ENCODE data around the gene RCBTB1. TPM values are rescaled to one million over a fixed set of nuclear protein-coding genes. Genes with fewer than 3 reads are reported as not detected.
"Not testable (repeated sequence)": the region's sequence is repeated elsewhere in the genome, so short reads cannot be mapped to it uniquely, and the experiment has no call there.

Gene RCBTB1
- total and polyA plus RNA-seq, 4 donors = 10.3 to 21.6 (median 12.6) TPM

- Histone ChIP-seq H3K27ac (ENCODE audit: low read depth in 1 of 2, low read length in 2 of 2) (no peak overlapping the region), H3K27me3 (ENCODE audit: control insufficient read depth in 1 of 2, insufficient read depth in 2 of 2, low read length in 1 of 2) (no peaks in the 10 kb centered on the region), H3K36me3 (ENCODE audit: control insufficient read depth in 1 of 2, insufficient read depth in 2 of 2, low read length in 1 of 2) (no peaks in the 10 kb centered on the region), H3K4me3 (ENCODE audit: low read length in 2 of 2) (no peak overlapping the region), H3K4me1 (ENCODE audit: control insufficient read depth in 1 of 2, insufficient read depth in 2 of 2, low read length in 2 of 2) (no peaks in the 10 kb centered on the region), H3K9me3 (ENCODE audit: control insufficient read depth, low read length) (no peaks in the 10 kb centered on the region)
- intact Hi-C loops (cut with DNase I) = loop anchor here in 1 of 2 donors (5.0 kb wide), 2 partner anchors 51 to 109 kb away; no protein-coding TSS in a partner anchor
- ATAC-seq (ENCODE audit: low FRiP score) (no peak), DNase-seq (no peak)
- 74 to 80% methylated on average over 4 of the region's 4 CpGs for WGBS, 2 donors
Observed at GRCh38 chr13:49498206-49498605, 87.2 kb downstream of the RCBTB1 start.

GRCh38 chr13:49497272-49497671 lies 88.1 kb downstream of the RCBTB1 start:
- Histone ChIP-seq H3K27ac (ENCODE audit: low read depth in 1 of 2, low read length in 2 of 2) (peak overlapping the region in 1 of 2 donors; percentile 74), H3K36me3 (ENCODE audit: control insufficient read depth in 1 of 2, insufficient read depth in 2 of 2, low read length in 1 of 2) (no peaks in the 10 kb centered on the region), H3K4me3 (ENCODE audit: low read length in 2 of 2) (no peak overlapping the region), H3K27me3 (ENCODE audit: control insufficient read depth in 1 of 2, insufficient read depth in 2 of 2, low read length in 1 of 2) (no peaks in the 10 kb centered on the region), H3K9me3 (ENCODE audit: control insufficient read depth, low read length) (no peaks in the 10 kb centered on the region), H3K4me1 (ENCODE audit: control insufficient read depth in 1 of 2, insufficient read depth in 2 of 2, low read length in 2 of 2) (no peaks in the 10 kb centered on the region)
- intact Hi-C loops (cut with DNase I) = loop anchor here in 1 of 2 donors (5.0 kb wide), 2 partner anchors 50 to 110 kb away; no protein-coding TSS in a partner anchor
- ATAC-seq (ENCODE audit: low FRiP score) = no peak
- 65 to 73% methylated on average over 5 of the region's 5 CpGs for WGBS, 2 donors
- no peak for DNase-seq

- ATAC-seq (ENCODE audit: low FRiP score); H3K9me3 ChIP-seq (ENCODE audit: control insufficient read depth, low read length); H3K36me3 ChIP-seq (ENCODE audit: control insufficient read depth in 1 of 2, insufficient read depth in 2 of 2, low read length in 1 of 2); H3K4me1 ChIP-seq (ENCODE audit: control insufficient read depth in 1 of 2, insufficient read depth in 2 of 2, low read length in 2 of 2); H3K27me3 ChIP-seq (ENCODE audit: control insufficient read depth in 1 of 2, insufficient read depth in 2 of 2, low read length in 1 of 2); DNase-seq; H3K4me3 ChIP-seq (ENCODE audit: low read length in 2 of 2): not testable (repeated sequence)
- WGBS, 2 donors = 70 to 71% methylated on average over 11 of the region's 11 CpGs
- peak overlapping the region in 1 of 2 donors; percentile 74 for H3K27ac ChIP-seq (ENCODE audit: low read depth in 1 of 2, low read length in 2 of 2)
- intact Hi-C loops (cut with DNase I) = loop anchor here in 1 of 2 donors (5.0 kb wide), 2 partner anchors 50 to 110 kb away; no protein-coding TSS in a partner anchor
Observed at GRCh38 chr13:49496837-49497236, 88.5 kb downstream of the RCBTB1 start.

- intact Hi-C loops (cut with DNase I) = loop anchor here in 1 of 2 donors (5.0 kb wide), 2 partner anchors 49 to 111 kb away; no protein-coding TSS in a partner anchor
- Histone ChIP-seq H3K9me3 (ENCODE audit: control insufficient read depth, low read length) (no peaks in the 10 kb centered on the region), H3K4me1 (ENCODE audit: control insufficient read depth in 1 of 2, insufficient read depth in 2 of 2, low read length in 2 of 2) (no peaks in the 10 kb centered on the region), H3K36me3 (ENCODE audit: control insufficient read depth in 1 of 2, insufficient read depth in 2 of 2, low read length in 1 of 2) (no peaks in the 10 kb centered on the region), H3K4me3 (ENCODE audit: low read length in 2 of 2) (peak within 1 kb of the TSS; percentile 52 to 62), H3K27me3 (ENCODE audit: control insufficient read depth in 1 of 2, insufficient read depth in 2 of 2, low read length in 1 of 2) (no peaks in the 10 kb centered on the region), H3K27ac (ENCODE audit: low read depth in 1 of 2, low read length in 2 of 2) (peak within 1 kb of the TSS; percentile 49 to 96)
- WGBS, 2 donors = 3 to 7% methylated on average over 44 to 71 of the region's 71 CpGs
- ATAC-seq (ENCODE audit: low FRiP score) (peak; percentile 85), DNase-seq (peak; percentile 89 to 93)
Observed at GRCh38 chr13:49495783-49496762, 89.3 kb downstream of the RCBTB1 start, which contains the start of gene PHF11. PHF11 (plus strand) TSS chr13:49495953; CDS start chr13:49496002, 49 bp downstream.

- WGBS, 2 donors = 6 to 13% methylated on average over 2 of the region's 2 CpGs
- Histone ChIP-seq H3K4me3 (ENCODE audit: low read length in 2 of 2) (peak overlapping the region in 1 of 2 donors; percentile 36), H3K9me3 (ENCODE audit: control insufficient read depth, low read length) (no peaks in the 10 kb centered on the region), H3K36me3 (ENCODE audit: control insufficient read depth in 1 of 2, insufficient read depth in 2 of 2, low read length in 1 of 2) (no peaks in the 10 kb centered on the region), H3K27ac (ENCODE audit: low read depth in 1 of 2, low read length in 2 of 2) (peak overlapping the region; percentile 34 to 49), H3K27me3 (ENCODE audit: control insufficient read depth in 1 of 2, insufficient read depth in 2 of 2, low read length in 1 of 2) (no peaks in the 10 kb centered on the region), H3K4me1 (ENCODE audit: control insufficient read depth in 1 of 2, insufficient read depth in 2 of 2, low read length in 2 of 2) (no peaks in the 10 kb centered on the region)
- intact Hi-C loops (cut with DNase I) = loop anchor here in 1 of 2 donors (5.0 kb wide), 2 partner anchors 47 to 113 kb away; no protein-coding TSS in a partner anchor
- ATAC-seq (ENCODE audit: low FRiP score) = no peak
- DNase-seq = no peak
Observed at GRCh38 chr13:49494645-49495044, 90.7 kb downstream of the RCBTB1 start.

- DNase-seq (no peak), ATAC-seq (ENCODE audit: low FRiP score) (no peak)
- no peak overlapping the region for H3K4me3 ChIP-seq (ENCODE audit: low read length in 2 of 2)
- peaks cover 0 to 3% of the 10 kb centered on the region in 2 donors for H3K36me3 ChIP-seq (ENCODE audit: control insufficient read depth in 1 of 2, insufficient read depth in 2 of 2, low read length in 1 of 2)
- H3K4me1 ChIP-seq (ENCODE audit: control insufficient read depth in 1 of 2, insufficient read depth in 2 of 2, low read length in 2 of 2) = no peaks in the 10 kb centered on the region
- H3K27ac ChIP-seq (ENCODE audit: low read depth in 1 of 2, low read length in 2 of 2) = no peak overlapping the region
- no peaks in the 10 kb centered on the region for H3K27me3 ChIP-seq (ENCODE audit: control insufficient read depth in 1 of 2, insufficient read depth in 2 of 2, low read length in 1 of 2)
- intact Hi-C loops (cut with DNase I) = no loop called here
- 86% methylated on average over 2 of the region's 2 CpGs for WGBS, 2 donors
- H3K9me3 ChIP-seq (ENCODE audit: control insufficient read depth, low read length) = no peaks in the 10 kb centered on the region
Observed at GRCh38 chr13:49488563-49488962, 96.8 kb downstream of the RCBTB1 start.

Other genes starting within 250 kb of the RCBTB1 start
- 10 to 100 TPM; 25.1 to 27.7 TPM for gene CAB39L, start 141.5 kb downstream of the RCBTB1 start, total RNA-seq
- 10 to 100 TPM; 19.3 to 33.5 TPM for gene CAB39L, start 141.5 kb downstream of the RCBTB1 start, polyA plus RNA-seq
- 10 to 100 TPM in 1 of 2 donors, 1 to 10 TPM in 1; 8.8 to 13.3 TPM for gene SETDB2, start 141.3 kb downstream of the RCBTB1 start, total RNA-seq
- 1 to 10 TPM; 4.7 to 9.4 TPM for gene SETDB2, start 141.3 kb downstream of the RCBTB1 start, polyA plus RNA-seq
- 10 to 100 TPM; 58.4 to 72.1 TPM for gene PHF11, start 89.6 kb downstream of the RCBTB1 start, total RNA-seq
- 10 to 100 TPM; 29.9 to 96.7 TPM for gene PHF11, start 89.6 kb downstream of the RCBTB1 start, polyA plus RNA-seq
- gene ARL11, start 42.9 kb upstream of the RCBTB1 start, total RNA-seq = 1 to 10 TPM; 1.1 to 1.8 TPM
- gene ARL11, start 42.9 kb upstream of the RCBTB1 start, polyA plus RNA-seq = 1 to 10 TPM in 1 of 2 donors, under 1 TPM in 1; 0.08 to 1.8 TPM
- 10 to 100 TPM; 24.2 to 36.4 TPM for gene EBPL, start 105.9 kb upstream of the RCBTB1 start, total RNA-seq
- 10 to 100 TPM; 23.7 to 31.7 TPM for gene EBPL, start 105.9 kb upstream of the RCBTB1 start, polyA plus RNA-seq
- gene KPNA3, start 207.1 kb upstream of the RCBTB1 start, total RNA-seq = 10 to 100 TPM; 29.3 to 29.9 TPM
- 10 to 100 TPM; 11.6 to 22.7 TPM for gene KPNA3, start 207.1 kb upstream of the RCBTB1 start, polyA plus RNA-seq

Data from aorta (tissue), 5 donors.